HepG2 (cell line): ENCODE measurements around the gene BBS9. TPM values are rescaled to one million over a fixed set of nuclear protein-coding genes. Genes with fewer than 3 reads are reported as not detected.
A peak's percentile ranks its signal among the peaks of the same experiment; 100 is the strongest.

Experiments used
- ATAC-seq: fragments of 200-7000 bp; cut with Tn5 transposase; 3 replicates; pipeline ENCODE4 v1.9.1; 2020; ENCODE audit warnings: mild to moderate bottlenecking, moderate library complexity
- BruUV-seq: library from RNA; stranded (reverse); fragments of 400-500 nt; replicated peaks from 2 replicates; lab custom pipeline; 2021; lab: Mats Ljungman, UMichigan
- CTCF ChIA-PET: fragments of 300-600 bp; formaldehyde crosslinking; extraction: SDS; loops from one replicate; lab custom pipeline; 2021; ENCODE audit warnings: low total read pairs, inconsistent platforms, low intra/inter-chr PET ratio; lab: Yijun Ruan, JAX
- POLR2A ChIA-PET: fragments of 350-600 bp; sonication (Branson Sonifier 250); formaldehyde crosslinking; loops from one replicate; lab custom pipeline; 2020; ENCODE audit warnings: antibody characterized with exemption, inconsistent platforms; lab: Yijun Ruan, JAX
- DNase-seq: peaks from one replicate; pipeline ENCODE4 v3.0.0-alpha.2; 2015; ENCODE audit warnings: low spot score
- FAIRE-seq: peaks from 3 replicates; lab custom pipeline; 2011; peaks lifted over from hg19 to GRCh38; lab: Jason Lieb, UNC
- H2AFZ ChIP-seq: one replicate; pipeline ENCODE4 v1.6.1; 2011; ENCODE audit warnings: low read length, inconsistent platforms
- H3K27ac ChIP-seq: fragments of 300-600 bp; 3 replicates; pipeline ENCODE4 v1.8.0; 2011; ENCODE audit warnings: mixed run types, mild to moderate bottlenecking, mixed read lengths, low read length, inconsistent platforms; ENCODE audit not compliant: insufficient read depth; ENCODE audit errors: extremely low read length
- H3K27me3 ChIP-seq, 2 experiments: fragments of 200-600 bp in 1 of 2; 2 replicates in 1 of 2; 3 replicates in 1 of 2; pipeline versions ENCODE4 v1.6.0 to v1.8.0; 2011; ENCODE audit warnings: low read length in 2 of 2, mild to moderate bottlenecking in 2 of 2, moderate library complexity in 2 of 2, inconsistent platforms in 1 of 2; ENCODE audit not compliant: insufficient read depth in 2 of 2, control insufficient read depth in 1 of 2
- H3K36me3 ChIP-seq, 2 experiments: fragments of 200-600 bp in 1 of 2; replicated peaks in 1 of 2; 2 replicates in 1 of 2; 3 replicates in 1 of 2; pipeline versions ENCODE4 v1.5.1 to v1.8.0; 2011; ENCODE audit warnings: low read length in 2 of 2, inconsistent platforms in 1 of 2; ENCODE audit not compliant: insufficient read depth in 2 of 2, control insufficient read depth in 1 of 2
- H3K4me1 ChIP-seq: 2 replicates; pipeline ENCODE4 v1.5.1; 2012; ENCODE audit warnings: low read length, inconsistent platforms; ENCODE audit not compliant: insufficient read depth
- H3K4me2 ChIP-seq: 2 replicates; pipeline ENCODE4 v1.6.0; 2011; ENCODE audit warnings: low read depth, low read length, inconsistent platforms
- H3K4me3 ChIP-seq, 3 experiments: fragments of 200-600 bp in 1 of 3; sonication (generic), shearing (Covaris generic) in 1 of 3; replicated peaks in 1 of 3; 2 replicates each; pipeline ENCODE4 v1.5.1; 2011 to 2016; ENCODE audit warnings: low read length in 3 of 3, inconsistent platforms in 2 of 3, low read depth in 2 of 3, mild to moderate bottlenecking in 2 of 3, control low read depth in 1 of 3, mixed read lengths in 1 of 3; ENCODE audit not compliant: insufficient read depth in 1 of 3
- H3K79me2 ChIP-seq: one replicate; pipeline ENCODE4 v1.6.1; 2011; ENCODE audit warnings: low read length, inconsistent platforms; ENCODE audit not compliant: insufficient read depth
- H3K9ac ChIP-seq: 2 replicates; pipeline ENCODE4 v1.6.0; 2011; ENCODE audit warnings: mild to moderate bottlenecking, low read depth, low read length, inconsistent platforms; ENCODE audit not compliant: insufficient read depth
- H3K9me3 ChIP-seq: 2 replicates; pipeline ENCODE4 v1.5.1; 2012; ENCODE audit warnings: mild to moderate bottlenecking, low read length
- H4K20me1 ChIP-seq: 2 replicates; pipeline ENCODE4 v1.6.0; 2011; ENCODE audit warnings: inconsistent platforms, mild to moderate bottlenecking, low read length, moderate library complexity; ENCODE audit not compliant: insufficient read depth
- EED ChIP-seq: sonication (generic); formaldehyde crosslinking; IDR thresholded peaks from 2 replicates; pipeline ENCODE4 v1.5.0; 2020; ENCODE audit warnings: mild to moderate bottlenecking, missing genetic modification reagents
- FOXC1 ChIP-seq: sonication (generic); formaldehyde crosslinking; IDR thresholded peaks from 2 replicates; pipeline ENCODE4 v1.8.0; 2022; ENCODE audit warnings: mild to moderate bottlenecking, missing genetic modification reagents, borderline replicate concordance
- GATA4 ChIP-seq: sonication (generic); IDR thresholded peaks from 2 replicates; pipeline ENCODE4 v1.6.1; 2016; ENCODE audit warnings: antibody characterized with exemption, low read depth, borderline replicate concordance
- ISL2 ChIP-seq: sonication (generic); formaldehyde crosslinking; IDR thresholded peaks from 2 replicates; pipeline ENCODE4 v1.5.0; 2020; ENCODE audit warnings: missing genetic modification reagents
- KLF6 ChIP-seq: IDR thresholded peaks from 2 replicates; pipeline ENCODE4 v1.8.0; 2016; ENCODE audit warnings: missing biosample characterization, missing genetic modification reagents
- NBN ChIP-seq: fragments of 450-650 bp; conservative IDR thresholded peaks from 2 replicates; pipeline ENCODE4 v1.6.1; 2017
- NFE2L1 ChIP-seq: sonication (generic); formaldehyde crosslinking; IDR thresholded peaks from 2 replicates; pipeline ENCODE4 v1.4.0; 2020; ENCODE audit warnings: missing genetic modification reagents, mild to moderate bottlenecking, borderline replicate concordance
- SMC3 ChIP-seq: IDR thresholded peaks from 2 replicates; pipeline ENCODE4 v1.6.1; 2011; ENCODE audit warnings: low read length, improper control_type of control experiment
- STAG1 ChIP-seq: sonication (generic); formaldehyde crosslinking; IDR thresholded peaks from 2 replicates; pipeline ENCODE4 v1.4.0; 2020; ENCODE audit warnings: missing genetic modification reagents
- TCF7 ChIP-seq: sonication (generic); IDR thresholded peaks from 2 replicates; pipeline ENCODE4 v1.6.1; 2016; ENCODE audit warnings: antibody characterized with exemption, low read depth
- ZKSCAN5 ChIP-seq: sonication (generic); formaldehyde crosslinking; IDR thresholded peaks from 2 replicates; pipeline ENCODE4 v1.5.1; 2020; ENCODE audit warnings: mild to moderate bottlenecking, missing genetic modification reagents
- ZNF296 ChIP-seq: sonication (generic); formaldehyde crosslinking; conservative IDR thresholded peaks from 2 replicates; pipeline ENCODE4 v1.5.0; 2020; ENCODE audit warnings: mild to moderate bottlenecking, missing genetic modification reagents
- ZNF354B ChIP-seq: sonication (generic); formaldehyde crosslinking; IDR thresholded peaks from 2 replicates; pipeline ENCODE4 v1.8.0; 2022; ENCODE audit warnings: mild to moderate bottlenecking, missing genetic modification reagents
- ZNF577 ChIP-seq: sonication (generic); formaldehyde crosslinking; IDR thresholded peaks from 2 replicates; pipeline ENCODE4 v1.4.0; 2020; ENCODE audit warnings: mild to moderate bottlenecking, low read depth, missing genetic modification reagents, borderline replicate concordance
- WGBS: methylation state at CpG from one replicate; pipeline ENCODE4 v1.1.6; 2017; ENCODE audit warnings: low lambda C conversion rate; 5-methylcytosine and 5-hydroxymethylcytosine counted together
- in situ Hi-C: cut with HindIII; loops from 2 replicates; pipeline ENCODE4 v1.10.0; 2017; ENCODE audit warnings: low pct_unique_long_range_greater_than_20kb; ENCODE audit not compliant: extremely low pct_ligation_motif_present
- intact Hi-C: fragments of 100-400 bp; cut with micrococcal nuclease; formaldehyde crosslinking; loops from one replicate; pipeline ENCODE4 v1.10.0; 2022; ENCODE audit not compliant: unreplicated experiment
- polyA plus RNA-seq, 8 experiments: library from polyadenylated mRNA; depleted of rRNA in 3 of 8; stranded (reverse) in 7 of 8; unstranded in 1 of 8; fragments of >200 nt; fragmentation: Illumina TruSeq in 4 of 8; extraction: Trizol in 4 of 8; gene quantifications; 2 replicates each; pipeline versions ENCODE4 v1.2.1 to v1.2.3, GENCODE V29; 2011 to 2016; ENCODE audit warnings: low read depth in 4 of 8, missing spikeins in 1 of 8, mixed read lengths in 1 of 8; ENCODE audit not compliant: insufficient read depth in 1 of 8
- total RNA-seq, 5 experiments: library from RNA; depleted of rRNA; stranded (reverse); fragments of >200 nt; fragmentation: Illumina TruSeq; extraction: Trizol; gene quantifications; 2 replicates each; pipeline ENCODE4 v1.2.3, GENCODE V29; 2016; ENCODE audit warnings: low read depth in 1 of 5
- TF ChIP-seq, protein P1 (sequence below): IDR thresholded peaks from 2 replicates; pipeline ENCODE4 v1.6.1; 2016; ENCODE audit warnings: mild to moderate bottlenecking
- TF ChIP-seq, protein P2 (sequence below): sonication (generic); formaldehyde crosslinking; IDR thresholded peaks from 2 replicates; pipeline ENCODE4 v1.4.0; 2020; ENCODE audit warnings: mild to moderate bottlenecking, missing genetic modification reagents
- TF ChIP-seq, protein P3 (sequence below): sonication (generic); formaldehyde crosslinking; IDR thresholded peaks from 2 replicates; pipeline ENCODE4 v1.5.0; 2020; ENCODE audit warnings: mild to moderate bottlenecking, missing genetic modification reagents, moderate library complexity

The BBS9 gene
- total and polyA plus RNA-seq, 2 of the 13 experiments (the other 11 are each of a cell fraction or from before 2014, with no cell fraction given): 5.1 to 7.8 TPM

DNA sequence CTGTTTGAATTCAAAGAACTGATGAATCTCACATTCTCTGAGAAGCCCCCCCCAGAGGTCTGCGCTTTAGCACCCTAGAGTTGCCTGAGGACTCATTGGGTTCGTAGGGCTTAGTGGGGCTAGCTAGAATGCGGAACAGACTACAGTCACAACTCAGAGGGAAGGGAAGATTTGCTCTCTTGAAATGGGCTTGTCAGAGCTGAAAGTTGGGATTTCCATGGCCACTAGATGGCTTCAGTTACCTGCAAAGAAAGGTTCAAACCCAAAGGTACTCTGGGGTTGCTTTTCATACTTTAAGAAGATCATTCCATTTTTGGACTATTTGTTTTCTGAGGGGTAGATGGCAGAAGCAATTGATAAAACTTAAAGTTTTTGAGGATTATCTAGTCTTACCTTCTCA is 205.0 kb downstream of the BBS9 start:
- Histone ChIP-seq H3K79me2 (no peaks in the 10 kb centered on the region), H3K27ac (no peak overlapping the region), H3K27me3 (no peaks in the 10 kb centered on the region), H3K9me3 (no peaks in the 10 kb centered on the region), H4K20me1 (no peaks in the 10 kb centered on the region), H3K36me3 (no peaks in the 10 kb centered on the region), H3K4me1 (no peaks in the 10 kb centered on the region), H2AFZ (no peak overlapping the region), H3K4me3 (no peak overlapping the region), H3K9ac (no peak overlapping the region), H3K4me2 (no peak overlapping the region)
- ChIA-PET POLR2A (no interaction called here), CTCF (no interaction called here)
- 43% methylated on average over 3 of the region's 3 CpGs for WGBS
- no TSS peak for BruUV-seq
- in situ Hi-C loops (no loop called here), intact Hi-C loops (loop anchor here (1.0 to 10.0 kb wide), 3 partner anchors 147 to 599 kb away; no protein-coding TSS in a partner anchor)
- peak; percentile 6 for DNase-seq
- TF ChIP-seq NBN (no peak), ZNF354B (no peak), NFE2L1 (CRISPR knock-in tag) (no peak), ZNF296 (CRISPR knock-in tag) (no peak), SMC3 (peak; percentile 39; the same call in 1 of the 2 replicates), EED (CRISPR knock-in tag) (no peak), ZKSCAN5 (no peak), STAG1 (peak; percentile 71), ISL2 (CRISPR knock-in tag) (no peak), FOXC1 (CRISPR knock-in tag) (no peak), TCF7 (no peak), ZNF577 (CRISPR knock-in tag) (no peak), GATA4 (no peak), KLF6 (no peak)
- TF ChIP-seq, protein P1, sequence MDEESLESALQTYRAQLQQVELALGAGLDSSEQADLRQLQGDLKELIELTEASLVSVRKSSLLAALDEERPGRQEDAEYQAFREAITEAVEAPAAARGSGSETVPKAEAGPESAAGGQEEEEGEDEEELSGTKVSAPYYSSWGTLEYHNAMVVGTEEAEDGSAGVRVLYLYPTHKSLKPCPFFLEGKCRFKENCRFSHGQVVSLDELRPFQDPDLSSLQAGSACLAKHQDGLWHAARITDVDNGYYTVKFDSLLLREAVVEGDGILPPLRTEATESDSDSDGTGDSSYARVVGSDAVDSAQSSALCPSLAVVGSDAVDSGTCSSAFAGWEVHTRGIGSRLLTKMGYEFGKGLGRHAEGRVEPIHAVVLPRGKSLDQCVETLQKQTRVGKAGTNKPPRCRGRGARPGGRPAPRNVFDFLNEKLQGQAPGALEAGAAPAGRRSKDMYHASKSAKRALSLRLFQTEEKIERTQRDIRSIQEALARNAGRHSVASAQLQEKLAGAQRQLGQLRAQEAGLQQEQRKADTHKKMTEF (CRISPR knock-in tag): no peak
- TF ChIP-seq, protein P2, sequence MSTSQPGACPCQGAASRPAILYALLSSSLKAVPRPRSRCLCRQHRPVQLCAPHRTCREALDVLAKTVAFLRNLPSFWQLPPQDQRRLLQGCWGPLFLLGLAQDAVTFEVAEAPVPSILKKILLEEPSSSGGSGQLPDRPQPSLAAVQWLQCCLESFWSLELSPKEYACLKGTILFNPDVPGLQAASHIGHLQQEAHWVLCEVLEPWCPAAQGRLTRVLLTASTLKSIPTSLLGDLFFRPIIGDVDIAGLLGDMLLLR: no peak
- TF ChIP-seq, protein P3, sequence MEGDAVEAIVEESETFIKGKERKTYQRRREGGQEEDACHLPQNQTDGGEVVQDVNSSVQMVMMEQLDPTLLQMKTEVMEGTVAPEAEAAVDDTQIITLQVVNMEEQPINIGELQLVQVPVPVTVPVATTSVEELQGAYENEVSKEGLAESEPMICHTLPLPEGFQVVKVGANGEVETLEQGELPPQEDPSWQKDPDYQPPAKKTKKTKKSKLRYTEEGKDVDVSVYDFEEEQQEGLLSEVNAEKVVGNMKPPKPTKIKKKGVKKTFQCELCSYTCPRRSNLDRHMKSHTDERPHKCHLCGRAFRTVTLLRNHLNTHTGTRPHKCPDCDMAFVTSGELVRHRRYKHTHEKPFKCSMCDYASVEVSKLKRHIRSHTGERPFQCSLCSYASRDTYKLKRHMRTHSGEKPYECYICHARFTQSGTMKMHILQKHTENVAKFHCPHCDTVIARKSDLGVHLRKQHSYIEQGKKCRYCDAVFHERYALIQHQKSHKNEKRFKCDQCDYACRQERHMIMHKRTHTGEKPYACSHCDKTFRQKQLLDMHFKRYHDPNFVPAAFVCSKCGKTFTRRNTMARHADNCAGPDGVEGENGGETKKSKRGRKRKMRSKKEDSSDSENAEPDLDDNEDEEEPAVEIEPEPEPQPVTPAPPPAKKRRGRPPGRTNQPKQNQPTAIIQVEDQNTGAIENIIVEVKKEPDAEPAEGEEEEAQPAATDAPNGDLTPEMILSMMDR (CRISPR knock-in tag): peak; percentile 71
- FAIRE-seq: peak; percentile 86
- peak; percentile 63 for ATAC-seq
